GM06990 (cell line): ENCODE data around the gene ACMSD.

Source experiments
- DNase-seq: peaks from one replicate; pipeline ENCODE4 v3.0.0-alpha.2; 2011; ENCODE audit not compliant: insufficient read length; ENCODE audit errors: extremely low read depth
- H3K27me3 ChIP-seq: replicated peaks from 2 replicates; pipeline ENCODE4 v1.6.0; 2011; ENCODE audit warnings: low read length; ENCODE audit not compliant: control insufficient read depth, insufficient read depth
- H3K36me3 ChIP-seq: 2 replicates; pipeline ENCODE4 v1.5.1; 2011; ENCODE audit warnings: low read length; ENCODE audit not compliant: control insufficient read depth, insufficient read depth
- H3K4me3 ChIP-seq: replicated peaks from 2 replicates; pipeline ENCODE4 v1.5.1; 2011; ENCODE audit warnings: low read depth, mild to moderate bottlenecking, control low read depth, low read length
- CTCF ChIP-seq: IDR thresholded peaks from 2 replicates; pipeline ENCODE4 v1.5.1; 2011; ENCODE audit warnings: low read length, control low read depth, mild to moderate bottlenecking, inconsistent platforms; ENCODE audit not compliant: insufficient read depth, poor library complexity, severe bottlenecking

Gene ACMSD

GRCh38 chr2:134910763-134911399 lies 72.5 kb downstream of the ACMSD start:
- no peak for TF ChIP-seq CTCF
- Histone ChIP-seq H3K4me3 (no peak overlapping the region), H3K36me3 (no peaks in the 10 kb centered on the region), H3K27me3 (no peaks in the 10 kb centered on the region)
- no peak for DNase-seq

DNA sequence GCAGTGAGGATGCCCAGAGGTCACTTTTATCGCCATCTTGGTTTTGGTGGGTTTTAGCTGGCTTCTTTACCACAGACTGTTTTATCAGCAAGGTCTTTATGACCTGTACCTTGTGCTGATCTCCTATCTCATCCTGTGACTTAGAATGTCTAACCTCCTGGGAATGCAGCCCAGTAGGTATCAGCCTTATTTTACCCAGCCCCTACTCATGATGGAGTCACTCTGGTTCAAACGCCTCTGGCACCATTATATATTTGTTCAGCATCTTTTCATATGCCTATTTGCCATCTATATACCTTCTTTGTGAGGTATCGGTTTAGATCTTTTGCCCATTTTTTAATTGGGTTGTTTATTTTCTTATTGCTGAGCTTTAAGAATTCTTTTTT lies 73.0 kb downstream of the ACMSD start:
- no peak for DNase-seq
- Histone ChIP-seq H3K27me3 (no peaks in the 10 kb centered on the region), H3K36me3 (no peaks in the 10 kb centered on the region), H3K4me3 (no peak overlapping the region)
- TF ChIP-seq CTCF, result no peak

GRCh38 chr2:134912361-134912760 lies 73.9 kb downstream of the ACMSD start:
- no peak overlapping the region for H3K4me3 ChIP-seq
- H3K36me3 ChIP-seq, result no peaks in the 10 kb centered on the region
- no peak for DNase-seq
- H3K27me3 ChIP-seq, result no peaks in the 10 kb centered on the region
- no peak for TF ChIP-seq CTCF

DNA sequence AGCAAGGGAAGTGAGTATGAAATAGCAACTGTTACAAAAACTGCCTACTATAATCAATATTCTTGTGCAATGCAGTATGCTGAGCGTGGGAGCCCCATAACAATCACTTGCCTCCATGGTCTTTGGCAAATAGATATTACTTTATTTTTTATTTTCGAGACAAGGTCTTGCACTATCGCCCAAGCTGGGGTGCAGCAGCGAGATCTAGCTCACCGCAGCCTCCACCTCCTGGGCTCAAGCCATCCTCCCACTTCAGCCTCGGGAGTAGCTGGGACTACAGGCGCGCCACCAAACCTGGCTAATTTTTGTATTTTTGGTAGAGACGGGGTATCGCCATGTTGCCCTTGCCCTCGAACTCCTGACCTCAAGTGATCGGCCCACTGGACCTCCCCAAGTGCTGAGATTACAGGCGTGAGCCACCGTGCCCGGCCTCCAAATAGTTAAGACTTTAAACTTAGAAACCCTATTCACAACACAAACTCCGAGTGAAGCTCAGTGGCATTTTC lies 79.0 kb downstream of the ACMSD start:
- Histone ChIP-seq H3K27me3 (no peaks in the 10 kb centered on the region), H3K36me3 (no peaks in the 10 kb centered on the region), H3K4me3 (peak overlapping the region; percentile 66)
- no peak for TF ChIP-seq CTCF
- peak; percentile 28 for DNase-seq

GRCh38 chr2:134917888-134918525 lies 79.6 kb downstream of the ACMSD start:
- Histone ChIP-seq H3K36me3 (no peaks in the 10 kb centered on the region), H3K4me3 (peak overlapping the region; percentile 66), H3K27me3 (no peaks in the 10 kb centered on the region)
- no peak for TF ChIP-seq CTCF
- DNase-seq, result peak; percentile 92
